B cell (primary cell): Measurements from ENCODE around the gene WDR5. TPM values are rescaled to one million over a fixed set of nuclear protein-coding genes. Genes with fewer than 3 reads are reported as not detected.

Experiments
- ATAC-seq: fragments of 200-7000 bp; cut with Tn5 transposase; one replicate; pipeline ENCODE4 v1.10.0; 2021; ENCODE audit warnings: low read depth, mild to moderate bottlenecking, moderate number of reproducible peaks, moderate library complexity
- CTCF ChIA-PET: fragments of 350-600 bp; sonication (Branson Sonifier 250); formaldehyde crosslinking; loops from one replicate; lab custom pipeline; 2021; ENCODE audit warnings: antibody characterized with exemption, inconsistent platforms; lab: Charles Lee
- POLR2A ChIA-PET: fragments of 350-600 bp; sonication (Branson Sonifier 250); formaldehyde crosslinking; loops from one replicate; lab custom pipeline; 2021; ENCODE audit warnings: antibody characterized with exemption; lab: Charles Lee
- DNase-seq: peaks from one replicate; pipeline ENCODE4 v3.0.0; 2013
- H2AFZ ChIP-seq: 2 replicates; pipeline ENCODE4 v1.6.1; 2012; ENCODE audit warnings: mild to moderate bottlenecking, low read depth, low read length; ENCODE audit not compliant: insufficient read depth, poor library complexity, severe bottlenecking
- H3K27ac ChIP-seq, 2 donors: 1 replicate in 1 of 2; 2 replicates in 1 of 2; pipeline ENCODE4 v1.5.1; 2012 to 2013; ENCODE audit warnings: low read length in 2 of 2, mild to moderate bottlenecking in 2 of 2, moderate library complexity in 1 of 2
- H3K27me3 ChIP-seq, 4 experiments: fragments of 200-600 bp in 1 of 4; sonication (generic) in 1 of 4; replicated peaks in 1 of 4; 1 replicate in 2 of 4; 2 replicates in 2 of 4; pipeline versions ENCODE4 v1.6.1 to v1.7.0; 2013 to 2016; ENCODE audit warnings: low read length in 3 of 4, mild to moderate bottlenecking in 2 of 4, mixed read lengths in 1 of 4, moderate library complexity in 1 of 4; ENCODE audit not compliant: insufficient read depth in 4 of 4, control insufficient read depth in 3 of 4; ENCODE audit errors: control extremely low read depth in 1 of 4
- H3K36me3 ChIP-seq, 2 experiments: replicated peaks in 1 of 2; 1 replicate in 1 of 2; 2 replicates in 1 of 2; pipeline versions ENCODE4 v1.6.1 to v1.7.1; 2013; ENCODE audit warnings: low read length in 1 of 2; ENCODE audit not compliant: insufficient read depth in 2 of 2, control insufficient read depth in 1 of 2; ENCODE audit errors: control extremely low read depth in 1 of 2, extremely low read depth in 1 of 2
- H3K4me1 ChIP-seq, 2 donors: fragments of 200-600 bp in 1 of 2; sonication (generic) in 1 of 2; 1 replicate in 1 of 2; 2 replicates in 1 of 2; pipeline versions ENCODE4 v1.5.1 to v1.6.1; 2013 to 2017; ENCODE audit warnings: low read length in 2 of 2; ENCODE audit not compliant: control insufficient read depth in 2 of 2, insufficient read depth in 2 of 2
- H3K4me2 ChIP-seq: replicated peaks from 2 replicates; pipeline ENCODE3; 2012; ENCODE audit warnings: mild to moderate bottlenecking, low read depth, low read length; ENCODE audit not compliant: poor library complexity, severe bottlenecking
- H3K4me3 ChIP-seq, 5 experiments: fragments of 200-600 bp in 1 of 5; sonication (generic) in 1 of 5; 1 replicate in 3 of 5; 2 replicates in 2 of 5; pipeline versions ENCODE4 v1.5.1 to v1.7.0; 2011 to 2016; ENCODE audit warnings: low read length in 4 of 5, mild to moderate bottlenecking in 4 of 5, low read depth in 2 of 5, control low read depth in 1 of 5, moderate library complexity in 1 of 5; ENCODE audit not compliant: insufficient read depth in 1 of 5; ENCODE audit errors: control extremely low read depth in 1 of 5, extremely low read depth in 1 of 5
- H3K79me2 ChIP-seq: fragments of 200-600 bp; sonication (generic); one replicate; pipeline ENCODE4 v1.6.0; 2016; ENCODE audit warnings: low read length; ENCODE audit not compliant: control insufficient read depth, insufficient read depth
- H3K9ac ChIP-seq: fragments of 200-600 bp; sonication (generic); 2 replicates; pipeline ENCODE4 v1.6.1; 2017; ENCODE audit warnings: mild to moderate bottlenecking, low read length, moderate library complexity
- H3K9me3 ChIP-seq, 3 donors: one replicate each; pipeline versions ENCODE4 v1.6.1 to v1.7.1; 2013; ENCODE audit warnings: low read length in 2 of 3; ENCODE audit not compliant: control insufficient read depth in 2 of 3, insufficient read depth in 1 of 3; ENCODE audit errors: control extremely low read depth in 1 of 3
- H4K20me1 ChIP-seq: 2 replicates; pipeline ENCODE4 v1.6.0; 2012; ENCODE audit warnings: mild to moderate bottlenecking, low read length; ENCODE audit not compliant: insufficient read depth, control insufficient read depth, poor library complexity, severe bottlenecking
- H3K27ac Mint-ChIP-seq: one replicate; pipeline ENCODE4 v1.8.0; 2021; ENCODE audit warnings: mixed read lengths
- H3K27me3 Mint-ChIP-seq: one replicate; pipeline ENCODE4 v1.8.0; 2021; ENCODE audit warnings: mixed read lengths
- H3K4me1 Mint-ChIP-seq: one replicate; pipeline ENCODE4 v1.8.0; 2021; ENCODE audit warnings: mixed read lengths
- H3K4me3 Mint-ChIP-seq: one replicate; pipeline ENCODE4 v1.8.0; 2021; ENCODE audit warnings: mixed read lengths
- H3K9me3 Mint-ChIP-seq: one replicate; pipeline ENCODE4 v1.8.0; 2022; ENCODE audit warnings: mixed read lengths; ENCODE audit not compliant: insufficient read depth
- EZH2 ChIP-seq: IDR thresholded peaks from 2 replicates; pipeline ENCODE4 v1.6.1; 2012; ENCODE audit warnings: borderline replicate concordance, low read depth, mild to moderate bottlenecking, moderate library complexity, low read length; ENCODE audit not compliant: insufficient read depth, poor library complexity, severe bottlenecking
- WGBS: methylation state at CpG from one replicate; pipeline ENCODE4 v1.1.5; 2013; ENCODE audit warnings: missing lambda C conversion rate; ENCODE audit not compliant: insufficient coverage; 5-methylcytosine and 5-hydroxymethylcytosine counted together
- intact Hi-C: fragments of 100-400 bp; cut with micrococcal nuclease; formaldehyde crosslinking; loops from one replicate; pipeline ENCODE4 v1.10.0; 2022
- polyA plus RNA-seq: library from polyadenylated mRNA; depleted of rRNA; stranded (reverse); fragments of >200 nt; gene quantifications from 2 replicates; pipeline ENCODE4 v1.2.3, GENCODE V29; 2012
- total RNA-seq, 2 donors: library from RNA; stranded (reverse); fragments of 120-200 nt in 1 of 2; gene quantifications; 1 replicate in 1 of 2; 2 replicates in 1 of 2; pipeline versions ENCODE4 v1.2.3 to v1.2.4, GENCODE V29; 2013 to 2022
- TF ChIP-seq, protein P1 (sequence below): fragments of 200-600 bp; IDR thresholded peaks from one replicate; pipeline ENCODE4 v1.8.0; 2022; ENCODE audit warnings: antibody characterized with exemption, mild to moderate bottlenecking

WDR5 gene
- total and polyA plus RNA-seq, 2 donors (not counting 1 experiment from before 2014, with no cell fraction given) = 18.0 to 23.8 TPM

DNA sequence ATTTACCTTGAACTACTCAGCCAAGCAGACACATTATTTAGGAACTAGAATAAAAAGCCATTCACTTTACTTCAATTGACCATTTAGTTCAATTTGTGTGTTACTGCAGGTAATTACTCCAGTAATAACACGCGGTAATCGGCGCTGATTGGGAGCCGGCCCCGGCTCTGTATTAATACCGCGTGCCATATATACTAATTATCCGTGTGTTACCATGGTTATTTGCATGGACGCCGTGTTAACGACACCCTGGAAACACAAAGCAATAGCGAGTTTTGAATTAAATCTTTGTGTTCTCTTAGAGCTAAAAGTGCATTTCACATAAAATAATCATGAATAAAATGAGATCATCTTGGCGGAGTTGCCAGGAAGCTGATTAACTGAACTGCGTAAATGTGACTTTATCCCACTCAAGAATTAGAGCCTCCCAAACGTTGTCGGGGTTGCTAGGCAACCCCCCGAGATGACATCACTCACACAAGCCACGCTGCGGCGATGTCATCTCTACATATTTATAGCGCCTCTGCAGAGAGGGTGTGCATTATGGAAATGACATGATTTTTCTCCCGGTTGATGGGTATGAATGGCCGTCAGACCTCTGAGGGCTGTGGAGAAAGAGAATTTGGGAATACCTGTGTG lies 69.9 kb downstream of the WDR5 start:
- H3K27me3 ChIP-seq = no peaks in the 10 kb centered on the region
- no peak overlapping the region for H3K27ac Mint-ChIP-seq
- no peak overlapping the region for H3K4me3 Mint-ChIP-seq
- TF ChIP-seq, protein P1, sequence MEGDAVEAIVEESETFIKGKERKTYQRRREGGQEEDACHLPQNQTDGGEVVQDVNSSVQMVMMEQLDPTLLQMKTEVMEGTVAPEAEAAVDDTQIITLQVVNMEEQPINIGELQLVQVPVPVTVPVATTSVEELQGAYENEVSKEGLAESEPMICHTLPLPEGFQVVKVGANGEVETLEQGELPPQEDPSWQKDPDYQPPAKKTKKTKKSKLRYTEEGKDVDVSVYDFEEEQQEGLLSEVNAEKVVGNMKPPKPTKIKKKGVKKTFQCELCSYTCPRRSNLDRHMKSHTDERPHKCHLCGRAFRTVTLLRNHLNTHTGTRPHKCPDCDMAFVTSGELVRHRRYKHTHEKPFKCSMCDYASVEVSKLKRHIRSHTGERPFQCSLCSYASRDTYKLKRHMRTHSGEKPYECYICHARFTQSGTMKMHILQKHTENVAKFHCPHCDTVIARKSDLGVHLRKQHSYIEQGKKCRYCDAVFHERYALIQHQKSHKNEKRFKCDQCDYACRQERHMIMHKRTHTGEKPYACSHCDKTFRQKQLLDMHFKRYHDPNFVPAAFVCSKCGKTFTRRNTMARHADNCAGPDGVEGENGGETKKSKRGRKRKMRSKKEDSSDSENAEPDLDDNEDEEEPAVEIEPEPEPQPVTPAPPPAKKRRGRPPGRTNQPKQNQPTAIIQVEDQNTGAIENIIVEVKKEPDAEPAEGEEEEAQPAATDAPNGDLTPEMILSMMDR = no peak
- TF ChIP-seq EZH2 = no peak
- H3K9ac ChIP-seq = no peak overlapping the region
- ChIA-PET CTCF (interaction anchor here (0.9 to 1.3 kb wide), 2 partner anchors 68 to 237 kb away, joined by 3 to 4 read pairs; no protein-coding TSS in a partner anchor), POLR2A (no interaction called here)
- no peak overlapping the region for H2AFZ ChIP-seq
- peaks cover 0 to 8% (median 0%) of the 10 kb centered on the region in 3 donors for H3K9me3 ChIP-seq
- intact Hi-C loops = no loop called here
- no peaks in the 10 kb centered on the region for H3K36me3 ChIP-seq
- DNase-seq (no peak), ATAC-seq (no peak)
- peaks cover 11% of the 10 kb centered on the region for H3K27me3 Mint-ChIP-seq
- H3K4me1 ChIP-seq = no peaks in the 10 kb centered on the region
- H3K9me3 Mint-ChIP-seq = peaks cover 2% of the 10 kb centered on the region
- H3K27ac ChIP-seq = no peak overlapping the region
- WGBS = 93% methylated on average over 14 of the region's 24 CpGs
- no peaks in the 10 kb centered on the region for H3K79me2 ChIP-seq
- H3K4me3 ChIP-seq = no peak overlapping the region
- no peaks in the 10 kb centered on the region for H3K4me1 Mint-ChIP-seq
- no peaks in the 10 kb centered on the region for H4K20me1 ChIP-seq
- no peak overlapping the region for H3K4me2 ChIP-seq
